ENCODE measurements around the gene LAT.

- TF ChIP-seq CTCF (IDR thresholded peaks at IDR 0.05) (no peak), EP300 (IDR thresholded peaks at IDR 0.05; ENCODE audit: low read depth) (no peak), POLR2A (IDR thresholded peaks at IDR 0.05) (no peak), POLR2AphosphoS5 (IDR thresholded peaks at IDR 0.05) (no peak)
Measured at GRCh38 chr16:29025218-29025617, 40.4 kb downstream of the LAT start.
